Measurements from ENCODE around the gene SEMA3E.
A peak's percentile ranks its signal among the peaks of the same experiment; 100 is the strongest.

DNA sequence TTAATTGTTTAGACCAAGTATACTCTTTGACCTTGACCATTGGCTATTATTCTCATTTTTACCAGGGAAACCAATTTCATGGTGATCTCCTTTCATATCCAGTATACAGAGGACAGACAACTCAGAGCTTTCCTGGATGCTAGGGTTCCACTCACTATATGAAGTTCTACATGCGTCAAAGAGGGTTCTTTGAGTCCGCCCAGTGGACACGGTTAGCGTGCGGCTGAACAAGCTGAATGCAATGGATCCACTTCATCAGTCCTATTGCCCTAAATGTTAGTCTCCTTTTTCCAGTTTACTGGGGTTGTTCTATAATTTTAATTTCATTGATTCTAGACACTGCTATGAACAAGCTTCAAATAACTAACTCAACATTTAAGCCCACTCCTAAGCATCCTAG lies 323.9 kb downstream of the SEMA3E start:
- TF ChIP-seq, protein P1, sequence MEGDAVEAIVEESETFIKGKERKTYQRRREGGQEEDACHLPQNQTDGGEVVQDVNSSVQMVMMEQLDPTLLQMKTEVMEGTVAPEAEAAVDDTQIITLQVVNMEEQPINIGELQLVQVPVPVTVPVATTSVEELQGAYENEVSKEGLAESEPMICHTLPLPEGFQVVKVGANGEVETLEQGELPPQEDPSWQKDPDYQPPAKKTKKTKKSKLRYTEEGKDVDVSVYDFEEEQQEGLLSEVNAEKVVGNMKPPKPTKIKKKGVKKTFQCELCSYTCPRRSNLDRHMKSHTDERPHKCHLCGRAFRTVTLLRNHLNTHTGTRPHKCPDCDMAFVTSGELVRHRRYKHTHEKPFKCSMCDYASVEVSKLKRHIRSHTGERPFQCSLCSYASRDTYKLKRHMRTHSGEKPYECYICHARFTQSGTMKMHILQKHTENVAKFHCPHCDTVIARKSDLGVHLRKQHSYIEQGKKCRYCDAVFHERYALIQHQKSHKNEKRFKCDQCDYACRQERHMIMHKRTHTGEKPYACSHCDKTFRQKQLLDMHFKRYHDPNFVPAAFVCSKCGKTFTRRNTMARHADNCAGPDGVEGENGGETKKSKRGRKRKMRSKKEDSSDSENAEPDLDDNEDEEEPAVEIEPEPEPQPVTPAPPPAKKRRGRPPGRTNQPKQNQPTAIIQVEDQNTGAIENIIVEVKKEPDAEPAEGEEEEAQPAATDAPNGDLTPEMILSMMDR (IDR thresholded peaks at IDR 0.05): peak; percentile 19; the same call in 1 of the 2 replicates
- TF ChIP-seq POLR2AphosphoS5 (IDR thresholded peaks at IDR 0.05; ENCODE audit: low read depth, low read length): no peak

All from Panc1 (cell line).